Measurements from ENCODE around the gene TCL1B.

- TF ChIP-seq CTCF (tag by site-specific recombination; IDR thresholded peaks at IDR 0.05) = no peak
- TF ChIP-seq PBX3 (CRISPR knock-in tag; IDR thresholded peaks at IDR 0.05) = no peak
- TF ChIP-seq ZNF658 (tag by site-specific recombination; IDR thresholded peaks at IDR 0.05) = no peak
- no peak for TF ChIP-seq ZNF362 (tag by site-specific recombination; IDR thresholded peaks at IDR 0.05)
- TF ChIP-seq ZBTB17 (tag by site-specific recombination; IDR thresholded peaks at IDR 0.05) = no peak
- TF ChIP-seq ZSCAN23 (tag by site-specific recombination; IDR thresholded peaks at IDR 0.05) = no peak
- no peak for TF ChIP-seq ZSCAN18 (tag by site-specific recombination; IDR thresholded peaks at IDR 0.05)
- TF ChIP-seq ZBTB10 (tag by site-specific recombination; IDR thresholded peaks at IDR 0.05) = no peak
- TF ChIP-seq ZBTB20 (tag by site-specific recombination; IDR thresholded peaks at IDR 0.05) = no peak
- TF ChIP-seq ZBTB44 (tag by site-specific recombination; IDR thresholded peaks at IDR 0.05) = no peak
- no peak for TF ChIP-seq ZNF843 (tag by site-specific recombination; IDR thresholded peaks at IDR 0.05)
These were observed 38.3 kb upstream of the TCL1B start for GRCh38 chr14:95647926-95648325.
